H1 (cell line): ENCODE measurements around the gene CD200R1L. TPM values are rescaled to one million over a fixed set of nuclear protein-coding genes. Genes with fewer than 3 reads are reported as not detected.

Experiments
- ATF2 ChIP-seq: IDR thresholded peaks from 2 replicates; pipeline ENCODE4 v1.6.1; 2012; ENCODE audit warnings: low read length, inconsistent platforms
- BACH1 ChIP-seq: IDR thresholded peaks from 2 replicates; pipeline ENCODE4 v1.6.1; 2012; ENCODE audit warnings: low read length, improper control_type of control experiment
- CHD7 ChIP-seq: fragments of 300-600 bp; sonication (generic); IDR thresholded peaks from 2 replicates; pipeline ENCODE4 v1.7.1; 2012; ENCODE audit warnings: low read length, moderate library complexity, mild to moderate bottlenecking, inconsistent platforms; ENCODE audit not compliant: insufficient replicate concordance
- EGR1 ChIP-seq: IDR thresholded peaks from 2 replicates; pipeline ENCODE4 v1.6.1; 2011; ENCODE audit warnings: low read depth, low read length, borderline replicate concordance
- MAFK ChIP-seq: IDR thresholded peaks from 2 replicates; pipeline ENCODE4 v1.6.1; 2012; ENCODE audit warnings: low read depth, mild to moderate bottlenecking, improper control_type of control experiment, low read length
- polyA plus RNA-seq, 7 experiments: library from polyadenylated mRNA; depleted of rRNA in 3 of 7; stranded (reverse) in 5 of 7; unstranded in 2 of 7; fragments of >200 nt in 5 of 7; fragments of 200-250 nt in 2 of 7; gene quantifications; 1 replicate in 5 of 7; 2 replicates in 1 of 7; 4 replicates in 1 of 7; pipeline versions ENCODE4 v1.2.1 to v1.2.3, GENCODE V29; 2011 to 2013; ENCODE audit warnings: missing spikeins in 2 of 7, mixed read lengths in 2 of 7
- total RNA-seq: library from RNA; stranded (reverse); fragmentation: NEBNext Ultra II Directional; extraction: Animal tissue kit (Norgen Biotek cat#: 25700); gene quantifications from 2 replicates; pipeline ENCODE4 v1.2.1, GENCODE V29; 2021

Gene CD200R1L
- total and polyA plus RNA-seq, 2 of the 8 experiments (the other 6 are each of a cell fraction or from before 2014, with no cell fraction given): not detected

GRCh38 chr3:112894258-112894657, 47.6 kb upstream of the CD200R1L start (continued):
- TF ChIP-seq CHD7: no peak
- TF ChIP-seq BACH1: peak; percentile 99
- no peak for TF ChIP-seq ATF2
- TF ChIP-seq MAFK: peak; percentile 95
- no peak for TF ChIP-seq EGR1
